ENCODE measurements around the gene PADI4. TPM values are rescaled to one million over a fixed set of nuclear protein-coding genes. Genes with fewer than 3 reads are reported as not detected.

The PADI4 gene
- total RNA-seq, 1 donor from 2014 or later, result not detected

GRCh38 chr1:17346046-17346789 is 38.2 kb downstream of the PADI4 start:
- Histone ChIP-seq H3K4me3 (ENCODE audit: low read depth, low read length) (no peak overlapping the region), H3K36me3 (ENCODE audit: control insufficient read depth, insufficient read depth, low read length) (no peaks in the 10 kb centered on the region), H3K27me3 (ENCODE audit: control insufficient read depth, insufficient read depth, low read length) (no peaks in the 10 kb centered on the region)
- no peak for DNase-seq (ENCODE audit: low read depth)
- TF ChIP-seq CTCF (IDR thresholded peaks at IDR 0.05; ENCODE audit: insufficient read depth, low read length, poor library complexity, severe bottlenecking), result no peak

- no peak for TF ChIP-seq CTCF (IDR thresholded peaks at IDR 0.05; ENCODE audit: insufficient read depth, low read length, poor library complexity, severe bottlenecking)
- peak; percentile 41 for DNase-seq (ENCODE audit: low read depth)
- no peaks in the 10 kb centered on the region for H3K36me3 ChIP-seq (ENCODE audit: control insufficient read depth, insufficient read depth, low read length)
- H3K4me3 ChIP-seq (ENCODE audit: low read depth, low read length), result no peak overlapping the region
- no peaks in the 10 kb centered on the region for H3K27me3 ChIP-seq (ENCODE audit: control insufficient read depth, insufficient read depth, low read length)
Measured at GRCh38 chr1:17347769-17348592, 40.0 kb downstream of the PADI4 start.

- no peak for TF ChIP-seq CTCF (IDR thresholded peaks at IDR 0.05; ENCODE audit: insufficient read depth, low read length, poor library complexity, severe bottlenecking)
- no peak overlapping the region for H3K4me3 ChIP-seq (ENCODE audit: low read depth, low read length)
- no peak for DNase-seq (ENCODE audit: low read depth)
- no peaks in the 10 kb centered on the region for H3K27me3 ChIP-seq (ENCODE audit: control insufficient read depth, insufficient read depth, low read length)
- H3K36me3 ChIP-seq (ENCODE audit: control insufficient read depth, insufficient read depth, low read length), result no peaks in the 10 kb centered on the region
Measured at GRCh38 chr1:17348593-17349234, 40.7 kb downstream of the PADI4 start.

- H3K36me3 ChIP-seq (ENCODE audit: control insufficient read depth, insufficient read depth, low read length), result no peaks in the 10 kb centered on the region
- H3K27me3 ChIP-seq (ENCODE audit: control insufficient read depth, insufficient read depth, low read length), result no peaks in the 10 kb centered on the region
- no peak overlapping the region for H3K4me3 ChIP-seq (ENCODE audit: low read depth, low read length)
- TF ChIP-seq CTCF (IDR thresholded peaks at IDR 0.05; ENCODE audit: insufficient read depth, low read length, poor library complexity, severe bottlenecking), result no peak
- DNase-seq (ENCODE audit: low read depth), result no peak
Measured at GRCh38 chr1:17350083-17350482, 42.1 kb downstream of the PADI4 start.

GRCh38 chr1:17350928-17351446 is 43.0 kb downstream of the PADI4 start:
- H3K27me3 ChIP-seq (ENCODE audit: control insufficient read depth, insufficient read depth, low read length), result no peaks in the 10 kb centered on the region
- DNase-seq (ENCODE audit: low read depth), result no peak
- H3K4me3 ChIP-seq (ENCODE audit: low read depth, low read length), result no peak overlapping the region
- no peaks in the 10 kb centered on the region for H3K36me3 ChIP-seq (ENCODE audit: control insufficient read depth, insufficient read depth, low read length)
- no peak for TF ChIP-seq CTCF (IDR thresholded peaks at IDR 0.05; ENCODE audit: insufficient read depth, low read length, poor library complexity, severe bottlenecking)

Data from kidney epithelial cell (primary cell).